A673 (cell line): ENCODE data around the gene TAX1BP1. TPM values are rescaled to one million over a fixed set of nuclear protein-coding genes. Genes with fewer than 3 reads are reported as not detected.

ENCODE experiments used
- BruUV-seq: library from RNA; stranded (reverse); fragments of 400-500 nt; replicated peaks from 2 replicates; lab custom pipeline; 2021; lab: Mats Ljungman, UMichigan
- CTCF ChIA-PET: fragments of 300-600 bp; sonication (Branson Sonifier 250); formaldehyde crosslinking; loops from one replicate; lab custom pipeline; 2022; ENCODE audit warnings: antibody characterized with exemption; lab: Charles Lee
- POLR2A ChIA-PET: fragments of 300-600 bp; sonication (Branson Sonifier 250); formaldehyde crosslinking; loops from one replicate; lab custom pipeline; 2022; ENCODE audit warnings: antibody characterized with exemption; ENCODE audit not compliant: low non-redundant PET; lab: Charles Lee
- DNase-seq: peaks from one replicate; pipeline ENCODE4 v3.0.0-alpha.2; 2015; ENCODE audit warnings: low spot score
- H3K27ac ChIP-seq: fragments of 200-600 bp; sonication (generic); 2 replicates; pipeline ENCODE4 v1.5.1; 2016; ENCODE audit warnings: mixed run types, low read depth, mild to moderate bottlenecking, mixed read lengths, antibody characterized with exemption, low read length; ENCODE audit not compliant: poor library complexity, severe bottlenecking
- H3K27me3 ChIP-seq: fragments of 200-600 bp; sonication (generic); replicated peaks from 2 replicates; pipeline ENCODE4 v1.6.1; 2017; ENCODE audit warnings: mixed run types, low read depth, mild to moderate bottlenecking, mixed read lengths, antibody characterized with exemption, low read length; ENCODE audit not compliant: insufficient read depth, poor library complexity
- H3K36me3 ChIP-seq: fragments of 200-600 bp; sonication (generic); 2 replicates; pipeline ENCODE4 v1.6.1; 2016; ENCODE audit warnings: mixed run types, mild to moderate bottlenecking, mixed read lengths, antibody characterized with exemption, low read length; ENCODE audit not compliant: insufficient read depth, poor library complexity, severe bottlenecking
- H3K4me1 ChIP-seq: fragments of 200-600 bp; sonication (generic); 2 replicates; pipeline ENCODE4 v1.6.1; 2017; ENCODE audit warnings: mixed run types, mild to moderate bottlenecking, mixed read lengths, antibody characterized with exemption, low read length; ENCODE audit not compliant: insufficient read depth, poor library complexity, severe bottlenecking
- H3K4me3 ChIP-seq: fragments of 200-600 bp; sonication (generic); 2 replicates; pipeline ENCODE4 v1.5.1; 2016; ENCODE audit warnings: low read depth, mixed run types, mild to moderate bottlenecking, mixed read lengths, low read length; ENCODE audit not compliant: poor library complexity, severe bottlenecking
- H3K9me3 ChIP-seq: fragments of 200-600 bp; sonication (generic); 2 replicates; pipeline ENCODE4 v1.6.1; 2016; ENCODE audit warnings: mixed run types, low read depth, mild to moderate bottlenecking, mixed read lengths, antibody characterized with exemption, low read length; ENCODE audit not compliant: poor library complexity, severe bottlenecking
- EZH2 ChIP-seq: fragments of 200-600 bp; sonication (generic); IDR thresholded peaks from 2 replicates; pipeline ENCODE4 v1.6.1; 2017; ENCODE audit warnings: borderline replicate concordance, low read depth, mild to moderate bottlenecking, mixed read lengths, antibody characterized with exemption, low read length; ENCODE audit not compliant: poor library complexity, severe bottlenecking
- intact Hi-C: fragments of 100-400 bp; cut with micrococcal nuclease; formaldehyde crosslinking; loops from one replicate; pipeline ENCODE4 v1.10.0; 2022; ENCODE audit not compliant: unreplicated experiment
- total RNA-seq: library from RNA; stranded (reverse); gene quantifications from 2 replicates; pipeline ENCODE4 v1.2.3, GENCODE V29; 2021
- TF ChIP-seq, protein P1 (sequence below): fragments of 300-800, 200-600 bp; sonication (generic); conservative IDR thresholded peaks from 2 replicates; pipeline ENCODE4 v1.5.1; 2017; ENCODE audit warnings: low read depth, mild to moderate bottlenecking, antibody characterized with exemption, low read length, moderate library complexity, mixed read lengths

Gene TAX1BP1
- total RNA-seq, 1 experiment from 2014 or later: 54.0 TPM

DNA sequence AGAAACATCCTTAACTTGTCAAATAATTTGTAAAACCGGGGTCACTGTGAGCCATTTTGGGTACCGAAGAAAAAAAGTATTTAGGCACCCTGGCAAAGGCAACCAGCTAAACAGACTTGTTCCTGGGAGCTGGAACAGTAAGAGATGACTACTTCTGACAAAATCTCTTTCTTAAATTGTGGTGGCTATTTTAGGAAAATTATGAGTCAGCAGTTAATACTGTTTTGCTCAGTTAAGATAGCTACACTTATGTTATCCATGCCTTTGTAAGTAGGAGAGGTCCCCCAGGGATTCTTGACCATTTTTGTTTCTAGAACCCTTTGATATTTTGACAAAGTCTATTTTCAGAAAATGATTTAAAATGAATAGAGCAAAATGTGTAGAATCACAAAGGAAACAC is 68.7 kb downstream of the TAX1BP1 start:
- no peak overlapping the region for H3K27ac ChIP-seq
- no TSS peak for BruUV-seq
- TF ChIP-seq EZH2: no peak
- TF ChIP-seq, protein P1, sequence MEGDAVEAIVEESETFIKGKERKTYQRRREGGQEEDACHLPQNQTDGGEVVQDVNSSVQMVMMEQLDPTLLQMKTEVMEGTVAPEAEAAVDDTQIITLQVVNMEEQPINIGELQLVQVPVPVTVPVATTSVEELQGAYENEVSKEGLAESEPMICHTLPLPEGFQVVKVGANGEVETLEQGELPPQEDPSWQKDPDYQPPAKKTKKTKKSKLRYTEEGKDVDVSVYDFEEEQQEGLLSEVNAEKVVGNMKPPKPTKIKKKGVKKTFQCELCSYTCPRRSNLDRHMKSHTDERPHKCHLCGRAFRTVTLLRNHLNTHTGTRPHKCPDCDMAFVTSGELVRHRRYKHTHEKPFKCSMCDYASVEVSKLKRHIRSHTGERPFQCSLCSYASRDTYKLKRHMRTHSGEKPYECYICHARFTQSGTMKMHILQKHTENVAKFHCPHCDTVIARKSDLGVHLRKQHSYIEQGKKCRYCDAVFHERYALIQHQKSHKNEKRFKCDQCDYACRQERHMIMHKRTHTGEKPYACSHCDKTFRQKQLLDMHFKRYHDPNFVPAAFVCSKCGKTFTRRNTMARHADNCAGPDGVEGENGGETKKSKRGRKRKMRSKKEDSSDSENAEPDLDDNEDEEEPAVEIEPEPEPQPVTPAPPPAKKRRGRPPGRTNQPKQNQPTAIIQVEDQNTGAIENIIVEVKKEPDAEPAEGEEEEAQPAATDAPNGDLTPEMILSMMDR: no peak
- no peaks in the 10 kb centered on the region for H3K9me3 ChIP-seq
- H3K27me3 ChIP-seq: no peaks in the 10 kb centered on the region
- intact Hi-C loops: no loop called here
- POLR2A ChIA-PET: no interaction called here
- no peak for DNase-seq
- CTCF ChIA-PET: no interaction called here
- no peaks in the 10 kb centered on the region for H3K4me1 ChIP-seq
- H3K4me3 ChIP-seq: no peak overlapping the region
- H3K36me3 ChIP-seq: no peaks in the 10 kb centered on the region

DNA sequence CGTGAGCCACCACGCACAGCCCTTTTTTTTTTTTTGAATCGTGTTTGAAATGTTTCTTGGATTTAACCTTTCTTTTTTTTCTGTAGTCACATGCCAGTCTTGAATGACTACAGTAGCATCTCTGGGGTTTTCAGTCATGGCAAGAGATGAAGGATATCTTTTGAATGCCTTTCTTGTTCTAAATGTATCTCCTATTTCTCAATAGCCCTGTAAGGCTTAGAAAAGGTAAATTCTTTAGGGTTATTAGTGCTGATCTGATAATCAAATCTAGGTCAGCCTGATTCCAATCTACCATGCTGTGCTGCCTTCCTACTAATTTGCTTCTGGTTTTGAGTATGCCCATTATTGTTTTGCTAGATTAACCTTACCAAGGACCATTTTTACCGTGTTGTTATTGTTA is 70.2 kb downstream of the TAX1BP1 start:
- Histone ChIP-seq H3K9me3 (no peaks in the 10 kb centered on the region), H3K27me3 (no peaks in the 10 kb centered on the region), H3K27ac (no peak overlapping the region), H3K4me3 (no peak overlapping the region), H3K36me3 (no peaks in the 10 kb centered on the region), H3K4me1 (no peaks in the 10 kb centered on the region)
- DNase-seq: no peak
- ChIA-PET POLR2A (no interaction called here), CTCF (no interaction called here)
- BruUV-seq: no TSS peak
- TF ChIP-seq EZH2: no peak
- TF ChIP-seq, protein P1: no peak
- intact Hi-C loops: no loop called here

DNA sequence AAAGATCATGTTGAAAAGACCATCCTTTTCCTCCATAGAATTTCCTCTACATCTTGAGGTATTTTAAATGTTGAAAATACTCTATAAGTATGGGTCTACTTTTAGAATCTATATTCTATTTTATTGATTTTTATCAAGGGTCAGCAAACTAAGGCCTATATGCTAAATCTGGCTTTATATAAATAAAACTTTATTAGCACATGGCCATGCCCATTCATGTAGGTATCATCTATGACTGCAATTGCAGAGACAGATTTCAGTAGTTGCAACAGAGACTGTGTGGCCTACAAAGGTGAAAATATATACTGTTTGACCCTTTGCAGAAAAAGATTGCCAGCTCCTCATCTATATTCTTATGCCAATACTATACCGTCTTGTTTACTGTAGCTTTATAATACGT is 72.7 kb downstream of the TAX1BP1 start:
- BruUV-seq: no TSS peak

More for the DNA sequence above, 72.7 kb downstream of the TAX1BP1 start:
- CTCF ChIA-PET: no interaction called here
- TF ChIP-seq, protein P1: no peak
- Histone ChIP-seq H3K36me3 (no peaks in the 10 kb centered on the region), H3K27ac (no peak overlapping the region), H3K27me3 (no peaks in the 10 kb centered on the region), H3K9me3 (no peaks in the 10 kb centered on the region), H3K4me1 (no peaks in the 10 kb centered on the region), H3K4me3 (no peak overlapping the region)
- intact Hi-C loops: no loop called here
- POLR2A ChIA-PET: no interaction called here
- no peak for DNase-seq
